Body of pancreas (tissue), 4 donors: Measurements from ENCODE around the gene ZFPL1. TPM values are rescaled to one million over a fixed set of nuclear protein-coding genes. Genes with fewer than 3 reads are reported as not detected.

Experiments used
- ATAC-seq: fragments of 150-250 bp; one replicate; pipeline ENCODE4 v1.9.1; 2016
- DNase-seq, 4 donors: peaks; one replicate each; pipeline ENCODE4 v3.0.0-alpha.2; 2019
- H3K27ac ChIP-seq, 4 donors: fragments of 200-600 bp; sonication (generic); 1 replicate in 3 of 4; 2 replicates in 1 of 4; pipeline versions ENCODE4 v1.5.1 to v1.6.1; 2016 to 2019; ENCODE audit warnings: mild to moderate bottlenecking in 1 of 4, mixed read lengths in 1 of 4, moderate library complexity in 1 of 4
- H3K27me3 ChIP-seq, 2 donors: fragments of 200-600 bp; sonication (generic); one replicate each; pipeline ENCODE4 v1.6.0; 2016; ENCODE audit warnings: mild to moderate bottlenecking in 1 of 2
- H3K36me3 ChIP-seq, 2 donors: fragments of 200-600 bp; sonication (generic); replicated peaks in 1 of 2; 2 replicates each; pipeline ENCODE4 v1.5.1; 2016; ENCODE audit warnings: low read depth in 2 of 2; ENCODE audit not compliant: insufficient read depth in 1 of 2
- H3K4me1 ChIP-seq: fragments of 200-600 bp; sonication (generic); one replicate; pipeline ENCODE4 v1.6.0; 2016
- H3K4me3 ChIP-seq, 2 donors: fragments of 200-600 bp; sonication (generic); 1 replicate in 1 of 2; 2 replicates in 1 of 2; pipeline ENCODE4 v1.5.1; 2016 to 2019
- H3K9me3 ChIP-seq, 3 donors: fragments of 200-600 bp; sonication (generic); 1 replicate in 2 of 3; 2 replicates in 1 of 3; pipeline ENCODE4 v1.5.1; 2016
- CTCF ChIP-seq, 7 experiments: fragments of 450-650 bp in 4 of 7; fragments of 200-600 bp in 3 of 7; sonication (generic) in 3 of 7; IDR thresholded peaks; one replicate each; pipeline ENCODE4 v1.5.1; 2016 to 2019; ENCODE audit warnings: antibody characterized with exemption in 7 of 7
- POLR2A ChIP-seq, 3 donors: fragments of 450-650 bp; IDR thresholded peaks; one replicate each; pipeline ENCODE4 v1.6.1; 2016; ENCODE audit warnings: antibody characterized with exemption in 3 of 3, mild to moderate bottlenecking in 2 of 3
- WGBS, 2 donors: methylation state at CpG; one replicate each; pipeline ENCODE4 v1.1.5; 2017; 5-methylcytosine and 5-hydroxymethylcytosine counted together
- intact Hi-C: fragments of 100-400 bp; cut with DNase I; formaldehyde crosslinking; loops from one replicate; pipeline ENCODE4 v1.15.1; 2023
- total RNA-seq, 2 donors: library from RNA; depleted of rRNA; stranded (reverse); fragments of >200 nt; gene quantifications; one replicate each; pipeline ENCODE4 v1.1.0, GENCODE V29; 2016

Gene ZFPL1
- total RNA-seq, 2 donors from 2014 or later: 23.1 to 29.3 TPM

- Histone ChIP-seq H3K27me3 (no peaks in the 10 kb centered on the region), H3K4me3 (no peak overlapping the region), H3K9me3 (no peaks in the 10 kb centered on the region), H3K4me1 (peaks cover 36% of the 10 kb centered on the region), H3K36me3 (peaks cover 30 to 57% of the 10 kb centered on the region in 2 donors), H3K27ac (no peak overlapping the region)
- DNase-seq: no peak
- ATAC-seq: no peak
- WGBS, 2 donors: 57 to 78% methylated on average over 4 to 15 of the region's 15 CpGs
- intact Hi-C loops: no loop called here
- TF ChIP-seq POLR2A (IDR thresholded peaks at IDR 0.05): no peak
- no peak for TF ChIP-seq CTCF (IDR thresholded peaks at IDR 0.05)
Measured at GRCh38 chr11:65128182-65129145, 44.4 kb downstream of the ZFPL1 start.

- DNase-seq: no peak
Measured at GRCh38 chr11:65129649-65130441, 45.8 kb downstream of the ZFPL1 start.

GRCh38 chr11:65130631-65131416 lies 46.8 kb downstream of the ZFPL1 start:
- Histone ChIP-seq H3K4me3 (no peak overlapping the region), H3K36me3 (peaks cover 30 to 51% of the 10 kb centered on the region in 2 donors), H3K4me1 (peaks cover 38% of the 10 kb centered on the region), H3K9me3 (no peaks in the 10 kb centered on the region), H3K27ac (no peak overlapping the region), H3K27me3 (no peaks in the 10 kb centered on the region)
- TF ChIP-seq POLR2A (IDR thresholded peaks at IDR 0.05): no peak
- no peak for TF ChIP-seq CTCF (IDR thresholded peaks at IDR 0.05)
- DNase-seq (peak in 1 of 4 donors; percentile 15), ATAC-seq (no peak)
- intact Hi-C loops: loop anchor here (5.0 kb wide), 1 partner anchor 56 kb away; no protein-coding TSS in a partner anchor
- 58 to 61% methylated on average over 15 of the region's 19 CpGs for WGBS, 2 donors

More at GRCh38 chr11:65129649-65130441, 45.8 kb downstream of the ZFPL1 start:
- intact Hi-C loops: loop anchor here (5.0 kb wide), 1 partner anchor 57 kb away; no protein-coding TSS in a partner anchor
- H3K4me3 ChIP-seq: no peak overlapping the region
- 73 to 81% methylated on average over 4 to 7 of the region's 13 CpGs for WGBS, 2 donors
- H3K4me1 ChIP-seq: peaks cover 31% of the 10 kb centered on the region
- peaks cover 30 to 57% of the 10 kb centered on the region in 2 donors for H3K36me3 ChIP-seq
- H3K27ac ChIP-seq: no peak overlapping the region
- ATAC-seq: no peak
- H3K9me3 ChIP-seq: no peaks in the 10 kb centered on the region
- no peaks in the 10 kb centered on the region for H3K27me3 ChIP-seq
- TF ChIP-seq POLR2A (IDR thresholded peaks at IDR 0.05) (no peak), CTCF (IDR thresholded peaks at IDR 0.05) (no peak)

GRCh38 chr11:65131417-65131776 lies 47.4 kb downstream of the ZFPL1 start:
- Histone ChIP-seq H3K36me3 (peaks cover 30 to 50% of the 10 kb centered on the region in 2 donors), H3K9me3 (no peaks in the 10 kb centered on the region)
- TF ChIP-seq CTCF (IDR thresholded peaks at IDR 0.05) (no peak), POLR2A (IDR thresholded peaks at IDR 0.05) (no peak)

More at GRCh38 chr11:65131417-65131776, 47.4 kb downstream of the ZFPL1 start:
- 64% methylated on average over 3 of the region's 3 CpGs; no CpG with 5 or more reads in 1 of the 2 donors for whole genome bisulfite sequencing, 2 donors
- DNase-seq (no peak), ATAC-seq (no peak)
- intact Hi-C loops: loop anchor here (5.0 kb wide), 1 partner anchor 56 kb away; no protein-coding TSS in a partner anchor
- Histone ChIP-seq H3K4me3 (no peak overlapping the region), H3K4me1 (peaks cover 43% of the 10 kb centered on the region), H3K27ac (no peak overlapping the region), H3K27me3 (no peaks in the 10 kb centered on the region)
